ENCODE data around the gene ARHGEF3.

DNA sequence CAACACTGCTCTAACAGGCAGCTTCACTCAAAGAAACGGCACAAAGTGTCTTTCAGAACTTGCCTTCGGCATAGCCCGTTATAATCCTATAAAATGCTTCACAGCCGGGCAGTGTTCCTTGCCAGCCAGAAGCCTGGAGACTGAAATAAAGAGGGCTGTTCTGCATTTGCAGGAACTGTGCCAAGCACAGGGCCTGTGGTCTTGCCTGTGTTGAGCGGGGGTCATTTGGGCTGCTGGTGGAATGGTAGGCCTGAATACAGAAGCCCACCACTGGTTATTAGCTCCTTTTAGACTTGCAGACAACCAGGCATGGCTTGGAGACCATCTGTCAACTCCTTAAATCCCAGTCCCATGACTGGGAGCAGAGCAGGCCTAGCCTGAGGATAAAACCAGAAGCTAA is 4.7 kb upstream of the ARHGEF3 start:
- TF ChIP-seq EZH2 (IDR thresholded peaks at IDR 0.05; ENCODE audit: borderline replicate concordance, low read length): no peak
- TF ChIP-seq, protein P1, sequence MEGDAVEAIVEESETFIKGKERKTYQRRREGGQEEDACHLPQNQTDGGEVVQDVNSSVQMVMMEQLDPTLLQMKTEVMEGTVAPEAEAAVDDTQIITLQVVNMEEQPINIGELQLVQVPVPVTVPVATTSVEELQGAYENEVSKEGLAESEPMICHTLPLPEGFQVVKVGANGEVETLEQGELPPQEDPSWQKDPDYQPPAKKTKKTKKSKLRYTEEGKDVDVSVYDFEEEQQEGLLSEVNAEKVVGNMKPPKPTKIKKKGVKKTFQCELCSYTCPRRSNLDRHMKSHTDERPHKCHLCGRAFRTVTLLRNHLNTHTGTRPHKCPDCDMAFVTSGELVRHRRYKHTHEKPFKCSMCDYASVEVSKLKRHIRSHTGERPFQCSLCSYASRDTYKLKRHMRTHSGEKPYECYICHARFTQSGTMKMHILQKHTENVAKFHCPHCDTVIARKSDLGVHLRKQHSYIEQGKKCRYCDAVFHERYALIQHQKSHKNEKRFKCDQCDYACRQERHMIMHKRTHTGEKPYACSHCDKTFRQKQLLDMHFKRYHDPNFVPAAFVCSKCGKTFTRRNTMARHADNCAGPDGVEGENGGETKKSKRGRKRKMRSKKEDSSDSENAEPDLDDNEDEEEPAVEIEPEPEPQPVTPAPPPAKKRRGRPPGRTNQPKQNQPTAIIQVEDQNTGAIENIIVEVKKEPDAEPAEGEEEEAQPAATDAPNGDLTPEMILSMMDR (IDR thresholded peaks at IDR 0.05; ENCODE audit: low read length): no peak
